Hindlimb muscle (tissue), 1 donor: Measurements from ENCODE around the gene ZNF17. TPM values are rescaled to one million over a fixed set of nuclear protein-coding genes. Genes with fewer than 3 reads are reported as not detected.

Source experiments
- DNase-seq: peaks from one replicate; pipeline ENCODE4 v3.0.0-alpha.2; 2013
- polyA plus RNA-seq: library from polyadenylated mRNA; unstranded; fragments of 120-200 nt; gene quantifications from one replicate; pipeline ENCODE4 v1.2.1, GENCODE V29; 2013; ENCODE audit not compliant: insufficient read length

Gene ZNF17
- polyA plus RNA-seq, 1 donor = 7.3 TPM

DNA sequence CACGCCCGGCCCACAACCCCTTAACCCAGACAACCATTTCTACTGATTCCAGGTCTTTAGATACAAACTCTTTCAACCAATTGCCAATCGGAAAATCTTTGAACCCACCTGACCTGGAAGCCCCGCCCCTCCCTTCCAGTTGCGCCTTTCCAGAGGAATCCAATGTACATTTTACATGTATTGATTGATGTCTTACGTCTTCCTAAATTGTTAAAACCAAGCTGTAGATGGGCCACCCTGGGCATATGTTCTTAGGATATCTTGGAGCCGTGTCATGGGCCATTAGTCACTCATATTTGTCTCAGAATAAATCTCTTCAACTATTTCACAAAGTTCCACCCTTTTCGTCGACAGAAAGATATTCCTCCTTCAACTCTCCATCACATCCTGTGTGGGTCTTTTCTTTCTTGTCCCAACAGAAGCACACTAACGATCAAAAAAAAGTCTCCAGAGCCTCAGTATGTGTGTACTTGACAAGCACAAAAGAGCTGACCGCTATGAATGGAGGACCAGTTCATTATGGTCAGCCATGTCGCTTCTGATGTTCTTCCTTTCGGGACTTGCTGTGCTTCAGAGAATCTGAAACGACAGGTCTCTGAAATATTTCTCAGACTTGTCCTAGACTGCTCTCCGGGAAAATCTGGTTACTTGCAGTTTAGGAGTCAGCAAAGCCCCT lies 23.6 kb downstream of the ZNF17 start:
- no peak for DNase-seq

- peak; percentile 99 for DNase-seq
Measured at GRCh38 chr19:57435062-57435978, 24.4 kb downstream of the ZNF17 start, which contains the start of gene ZNF749. Gene ZNF749 (plus strand): TSS chr19:57435325. CDS start chr19:57435579, 254 bp downstream.

GRCh38 chr19:57436417-57436816 lies 25.5 kb downstream of the ZNF17 start:
- no peak for DNase-seq

DNA sequence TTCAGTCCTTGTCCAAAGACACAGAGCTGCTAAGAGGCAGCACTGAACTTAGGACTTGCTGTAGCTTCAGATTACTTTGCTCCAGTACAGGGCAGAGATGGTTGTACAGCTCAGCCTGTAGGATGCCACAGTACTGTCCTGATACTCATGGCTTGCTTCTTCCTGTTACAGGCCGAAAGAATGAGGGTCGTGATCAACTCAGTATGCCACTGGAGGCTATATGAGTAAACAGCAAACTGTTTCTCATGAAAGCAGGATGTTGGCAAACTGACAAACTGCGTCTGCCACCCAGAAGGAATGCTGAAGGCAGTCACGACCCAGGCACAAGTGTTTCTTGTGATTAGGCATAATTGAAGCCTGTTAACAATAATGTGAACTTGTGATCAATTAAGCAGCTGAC lies 27.0 kb downstream of the ZNF17 start:
- no peak for DNase-seq

GRCh38 chr19:57438925-57439324 lies 28.0 kb downstream of the ZNF17 start:
- DNase-seq = no peak

GRCh38 chr19:57441979-57442752 lies 31.2 kb downstream of the ZNF17 start:
- no peak for DNase-seq

- DNase-seq = no peak
Measured at GRCh38 chr19:57443121-57443696, 32.2 kb downstream of the ZNF17 start.

DNA sequence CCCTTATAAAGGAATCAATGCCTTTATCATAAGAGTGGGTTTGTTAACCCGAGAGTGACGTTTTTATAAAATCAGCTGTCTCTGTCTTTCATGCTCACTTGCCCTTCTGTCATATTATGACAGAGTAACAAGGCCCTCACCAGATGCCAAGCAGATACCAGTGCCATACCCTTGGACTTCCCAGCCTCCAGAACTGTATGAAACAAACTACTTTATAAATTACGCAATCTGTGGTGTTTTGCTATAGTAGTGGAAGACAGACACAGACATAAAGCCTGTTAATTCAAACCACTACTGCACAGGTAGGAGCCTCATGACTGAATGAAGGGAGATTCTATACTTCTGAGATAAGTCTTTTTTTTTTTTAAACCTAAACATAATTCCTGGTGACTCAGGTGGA lies 41.3 kb downstream of the ZNF17 start:
- no peak for DNase-seq

GRCh38 chr19:57465680-57466381 lies 54.9 kb downstream of the ZNF17 start:
- no peak for DNase-seq

DNA sequence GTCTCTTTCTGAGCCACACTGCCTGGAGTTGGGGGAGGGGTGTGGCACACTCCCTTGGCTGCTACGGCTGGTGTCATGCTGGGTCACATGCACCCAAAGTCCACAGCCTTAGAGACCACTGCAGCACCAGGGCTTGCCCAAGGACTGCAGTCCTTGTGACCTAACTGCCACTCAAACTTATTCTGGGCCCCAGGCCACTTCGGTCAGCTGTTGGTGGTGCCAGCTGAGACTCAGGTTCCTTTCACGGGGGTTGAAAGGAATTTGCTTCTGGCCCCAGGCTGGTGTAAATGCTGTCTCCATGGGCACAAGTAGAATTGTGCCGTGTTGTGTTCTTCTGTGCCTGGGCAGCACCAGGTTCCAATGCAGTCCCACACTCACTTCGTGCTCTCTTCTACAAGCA lies 55.5 kb downstream of the ZNF17 start:
- no peak for DNase-seq

Other genes starting within 250 kb of the ZNF17 start
- gene DUXA, start 243.7 kb upstream of the ZNF17 start, polyA plus RNA-seq = not detected
- 13.7 TPM for gene ZNF264, start 219.7 kb upstream of the ZNF17 start, polyA plus RNA-seq
- gene AURKC, start 180.1 kb upstream of the ZNF17 start, polyA plus RNA-seq = 0.66 TPM
- gene ZNF805, start 170.5 kb upstream of the ZNF17 start, polyA plus RNA-seq = 4.9 TPM
- gene ZNF460, start 130.7 kb upstream of the ZNF17 start, polyA plus RNA-seq = 4.5 TPM
- 7.4 TPM for gene ZNF543, start 90.7 kb upstream of the ZNF17 start, polyA plus RNA-seq
- gene ZNF304, start 59.9 kb upstream of the ZNF17 start, polyA plus RNA-seq = 9.5 TPM
- 12.1 TPM for gene TRAPPC2B, start 47.6 kb upstream of the ZNF17 start, polyA plus RNA-seq
- gene ZNF547, start 47.6 kb upstream of the ZNF17 start, polyA plus RNA-seq = 2.6 TPM
- gene ZNF548, start 21.3 kb upstream of the ZNF17 start, polyA plus RNA-seq = 15.6 TPM
- 6.6 TPM for gene ZNF749, start 24.2 kb downstream of the ZNF17 start, polyA plus RNA-seq
- 2.2 TPM for gene VN1R1, start 46.0 kb downstream of the ZNF17 start, polyA plus RNA-seq
- 9.9 TPM for gene ZNF772, start 66.4 kb downstream of the ZNF17 start, polyA plus RNA-seq
- gene ZNF419, start 76.6 kb downstream of the ZNF17 start, polyA plus RNA-seq = 8.2 TPM
- gene ZNF773, start 88.8 kb downstream of the ZNF17 start, polyA plus RNA-seq = 6.8 TPM
- 7.2 TPM for gene ZNF549, start 116.2 kb downstream of the ZNF17 start, polyA plus RNA-seq
- gene ZNF550, start 148.7 kb downstream of the ZNF17 start, polyA plus RNA-seq = 12.8 TPM
- 5.2 TPM for gene ZNF416, start 167.8 kb downstream of the ZNF17 start, polyA plus RNA-seq
- gene ZIK1, start 173.0 kb downstream of the ZNF17 start, polyA plus RNA-seq = 4.6 TPM
- gene ZNF530, start 188.7 kb downstream of the ZNF17 start, polyA plus RNA-seq = 3.3 TPM
- gene ZNF134, start 203.1 kb downstream of the ZNF17 start, polyA plus RNA-seq = 11.5 TPM
- 16.3 TPM for gene ZNF211, start 222.0 kb downstream of the ZNF17 start, polyA plus RNA-seq